Sigmoid colon (tissue), 7 donors: ENCODE results near the gene MZT1. TPM values are rescaled to one million over a fixed set of nuclear protein-coding genes. Genes with fewer than 3 reads are reported as not detected.

Source experiments
- DNase-seq: peaks from one replicate; pipeline ENCODE4 v3.0.0-alpha.2; 2019
- H3K27ac ChIP-seq, 4 donors: fragments of 200-600 bp; sonication (generic); one replicate each; pipeline ENCODE4 v1.5.1; 2016 to 2019; ENCODE audit warnings: mild to moderate bottlenecking in 1 of 4
- H3K27me3 ChIP-seq, 3 donors: fragments of 200-600 bp; sonication (generic); one replicate each; pipeline ENCODE4 v1.5.1; 2019; ENCODE audit warnings: mild to moderate bottlenecking in 1 of 3
- H3K36me3 ChIP-seq, 4 donors: fragments of 200-600 bp; sonication (generic); one replicate each; pipeline ENCODE4 v1.5.1; 2016 to 2019
- H3K4me1 ChIP-seq, 4 donors: fragments of 200-600 bp; sonication (generic); one replicate each; pipeline ENCODE4 v1.5.1; 2017 to 2019
- H3K4me3 ChIP-seq, 4 donors: fragments of 200-600 bp; sonication (generic); one replicate each; pipeline ENCODE4 v1.5.1; 2017 to 2019; ENCODE audit warnings: mild to moderate bottlenecking in 2 of 4, moderate library complexity in 1 of 4
- H3K9me3 ChIP-seq, 4 donors: fragments of 200-600 bp in 3 of 4; sonication (generic) in 3 of 4; one replicate each; pipeline versions ENCODE4 v1.5.1 to v1.6.1; 2013 to 2019
- EP300 ChIP-seq, 4 donors: sonication (generic); formaldehyde crosslinking; IDR thresholded peaks; one replicate each; pipeline ENCODE4 v1.6.1; 2017; ENCODE audit warnings: antibody characterized with exemption in 4 of 4
- POLR2A ChIP-seq, 2 donors: fragments of 450-650 bp; IDR thresholded peaks; one replicate each; pipeline ENCODE4 v1.6.1; 2016; ENCODE audit warnings: antibody characterized with exemption in 2 of 2, mild to moderate bottlenecking in 2 of 2, moderate library complexity in 2 of 2
- POLR2AphosphoS5 ChIP-seq, 4 donors: sonication (generic); formaldehyde crosslinking; IDR thresholded peaks; one replicate each; pipeline ENCODE4 v1.6.1; 2017; ENCODE audit warnings: antibody characterized with exemption in 4 of 4
- WGBS, 2 donors: extraction: QIAGEN DNeasy Blood & Tissue Kit; methylation state at CpG; one replicate each; pipeline ENCODE4 v1.1.7; 2013; 5-methylcytosine and 5-hydroxymethylcytosine counted together
- intact Hi-C: fragments of 100-400 bp; cut with DNase I; formaldehyde crosslinking; loops from one replicate; pipeline ENCODE4 v1.15.1; 2023
- polyA plus RNA-seq, 3 donors: library from polyadenylated mRNA; stranded (reverse); fragments of 200-250 nt; gene quantifications; one replicate each; pipeline ENCODE4 v1.2.3, GENCODE V29; 2013
- total RNA-seq, 4 donors: library from RNA; depleted of rRNA; stranded (reverse); fragments of >200 nt; gene quantifications; one replicate each; pipeline ENCODE4 v1.1.0, GENCODE V29; 2016
- TF ChIP-seq, protein P1 (sequence below), 4 experiments: fragments of 450-650 bp in 3 of 4; fragments of 200-600 bp in 1 of 4; IDR thresholded peaks; one replicate each; pipeline ENCODE4 v1.5.1; 2016 to 2019; ENCODE audit warnings: antibody characterized with exemption in 4 of 4, mild to moderate bottlenecking in 3 of 4, moderate library complexity in 2 of 4
- donor health status: healthy with polysubstance abuse.
- donor health status: Bipolar disorder and iron deficiency.
- donor health status: healthy.

The MZT1 gene
- total and polyA plus RNA-seq, 7 donors: 4.2 to 12.8 (median 11.8) TPM

DNA sequence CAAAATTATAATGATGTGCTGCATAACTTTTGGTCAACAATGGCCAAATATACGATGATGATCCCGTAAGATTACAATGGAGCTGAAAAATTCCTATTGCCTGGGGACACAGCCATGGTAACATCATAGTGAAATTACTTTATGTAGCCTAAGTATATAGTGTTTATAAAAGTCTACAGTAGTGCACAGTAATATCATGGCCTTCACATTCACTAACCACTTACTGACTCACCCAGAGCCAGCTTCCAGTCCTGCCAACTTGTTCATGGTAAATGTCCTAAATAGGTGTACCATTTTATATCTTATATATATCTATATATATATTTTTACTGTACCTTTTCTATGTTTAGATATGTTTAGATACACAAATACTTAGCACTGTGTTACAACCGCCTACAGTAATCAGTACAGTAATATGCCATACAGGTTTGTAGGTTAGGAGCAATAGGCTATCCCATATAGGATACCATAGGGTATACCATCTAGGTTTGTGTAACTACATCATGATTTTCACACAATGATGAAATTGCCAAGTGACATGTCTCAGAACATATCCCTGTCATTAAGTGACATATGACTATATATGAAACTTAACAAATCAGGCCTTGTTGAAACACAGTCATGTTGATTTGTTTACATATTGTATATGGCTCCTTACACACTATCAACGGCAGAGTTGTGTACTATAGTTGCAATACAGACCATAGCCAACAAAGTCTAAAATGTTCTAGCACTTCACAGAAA is 30.5 kb upstream of the MZT1 start:
- Histone ChIP-seq H3K9me3 (no peaks in the 10 kb centered on the region), H3K4me1 (no peaks in the 10 kb centered on the region), H3K36me3 (peaks cover 22 to 98% (median 60%) of the 10 kb centered on the region in 4 donors), H3K27ac (no peak overlapping the region), H3K4me3 (no peak overlapping the region), H3K27me3 (no peaks in the 10 kb centered on the region)
- no peak for DNase-seq
- TF ChIP-seq POLR2A (IDR thresholded peaks at IDR 0.05) (no peak), EP300 (IDR thresholded peaks at IDR 0.05) (no peak), POLR2AphosphoS5 (IDR thresholded peaks at IDR 0.05) (no peak)
- TF ChIP-seq, protein P1, sequence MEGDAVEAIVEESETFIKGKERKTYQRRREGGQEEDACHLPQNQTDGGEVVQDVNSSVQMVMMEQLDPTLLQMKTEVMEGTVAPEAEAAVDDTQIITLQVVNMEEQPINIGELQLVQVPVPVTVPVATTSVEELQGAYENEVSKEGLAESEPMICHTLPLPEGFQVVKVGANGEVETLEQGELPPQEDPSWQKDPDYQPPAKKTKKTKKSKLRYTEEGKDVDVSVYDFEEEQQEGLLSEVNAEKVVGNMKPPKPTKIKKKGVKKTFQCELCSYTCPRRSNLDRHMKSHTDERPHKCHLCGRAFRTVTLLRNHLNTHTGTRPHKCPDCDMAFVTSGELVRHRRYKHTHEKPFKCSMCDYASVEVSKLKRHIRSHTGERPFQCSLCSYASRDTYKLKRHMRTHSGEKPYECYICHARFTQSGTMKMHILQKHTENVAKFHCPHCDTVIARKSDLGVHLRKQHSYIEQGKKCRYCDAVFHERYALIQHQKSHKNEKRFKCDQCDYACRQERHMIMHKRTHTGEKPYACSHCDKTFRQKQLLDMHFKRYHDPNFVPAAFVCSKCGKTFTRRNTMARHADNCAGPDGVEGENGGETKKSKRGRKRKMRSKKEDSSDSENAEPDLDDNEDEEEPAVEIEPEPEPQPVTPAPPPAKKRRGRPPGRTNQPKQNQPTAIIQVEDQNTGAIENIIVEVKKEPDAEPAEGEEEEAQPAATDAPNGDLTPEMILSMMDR (IDR thresholded peaks at IDR 0.05): no peak
- 63 to 71% methylated on average over 4 of the region's 4 CpGs for WGBS, 2 donors
- intact Hi-C loops: no loop called here

DNA sequence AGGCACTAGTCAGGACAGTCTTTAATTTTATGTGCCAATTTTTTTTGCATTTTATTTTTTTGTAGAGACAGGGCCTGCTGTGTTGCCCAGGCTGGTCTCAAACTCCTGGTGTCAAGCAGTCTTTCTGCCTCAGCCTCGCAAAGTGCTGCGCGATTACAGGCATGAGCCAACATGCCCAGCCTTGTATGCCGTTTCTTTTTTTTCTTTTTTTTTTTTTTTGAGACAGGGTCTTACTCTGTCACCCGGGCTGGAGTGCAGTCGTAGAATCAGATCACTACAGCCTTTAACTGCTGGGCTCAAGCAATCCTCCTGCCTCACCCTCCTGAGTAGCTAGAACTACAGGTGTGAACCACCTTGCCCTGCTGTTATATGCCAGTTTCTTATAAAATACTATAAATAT is 26.7 kb upstream of the MZT1 start:
- Histone ChIP-seq H3K4me3 (no peak overlapping the region), H3K4me1 (no peaks in the 10 kb centered on the region), H3K9me3 (no peaks in the 10 kb centered on the region), H3K36me3 (peaks cover 6 to 70% (median 33%) of the 10 kb centered on the region in 4 donors), H3K27ac (no peak overlapping the region), H3K27me3 (no peaks in the 10 kb centered on the region)
- WGBS, 2 donors: 93% methylated on average over 6 of the region's 6 CpGs
- no peak for TF ChIP-seq POLR2A (IDR thresholded peaks at IDR 0.05)
- no peak for TF ChIP-seq POLR2AphosphoS5 (IDR thresholded peaks at IDR 0.05)
- TF ChIP-seq, protein P1 (IDR thresholded peaks at IDR 0.05): no peak
- no peak for TF ChIP-seq EP300 (IDR thresholded peaks at IDR 0.05)
- no peak for DNase-seq
- intact Hi-C loops: no loop called here

DNA sequence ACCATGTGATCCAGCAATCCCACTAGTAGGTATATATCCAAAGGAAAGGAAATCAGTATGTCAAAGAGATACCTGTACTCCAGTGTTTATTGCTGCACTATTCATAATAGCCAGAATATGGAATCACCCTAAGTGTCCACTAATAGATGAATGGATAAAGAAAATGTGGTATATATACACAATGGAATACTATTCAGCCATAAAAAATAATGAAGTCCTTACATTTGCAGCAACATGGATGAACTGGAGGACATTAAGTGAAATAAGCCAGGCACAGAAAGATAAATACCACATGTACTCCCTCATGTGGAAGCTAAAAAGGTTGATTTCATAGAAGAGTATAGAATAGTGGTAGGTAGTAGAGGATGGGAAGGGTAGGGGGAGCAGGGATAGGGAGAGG is 23.8 kb upstream of the MZT1 start:
- no peaks in the 10 kb centered on the region for H3K27me3 ChIP-seq
- H3K9me3 ChIP-seq: no peaks in the 10 kb centered on the region
- TF ChIP-seq, protein P1 (IDR thresholded peaks at IDR 0.05): no peak
- TF ChIP-seq POLR2AphosphoS5 (IDR thresholded peaks at IDR 0.05): no peak
- TF ChIP-seq EP300 (IDR thresholded peaks at IDR 0.05): no peak
- no peak for TF ChIP-seq POLR2A (IDR thresholded peaks at IDR 0.05)
- no peak overlapping the region for H3K4me3 ChIP-seq
- DNase-seq: no peak
- H3K36me3 ChIP-seq: peaks cover 0 to 65% (median 12%) of the 10 kb centered on the region in 4 donors
- intact Hi-C loops: no loop called here
- no peaks in the 10 kb centered on the region for H3K4me1 ChIP-seq
- H3K27ac ChIP-seq: no peak overlapping the region

DNA sequence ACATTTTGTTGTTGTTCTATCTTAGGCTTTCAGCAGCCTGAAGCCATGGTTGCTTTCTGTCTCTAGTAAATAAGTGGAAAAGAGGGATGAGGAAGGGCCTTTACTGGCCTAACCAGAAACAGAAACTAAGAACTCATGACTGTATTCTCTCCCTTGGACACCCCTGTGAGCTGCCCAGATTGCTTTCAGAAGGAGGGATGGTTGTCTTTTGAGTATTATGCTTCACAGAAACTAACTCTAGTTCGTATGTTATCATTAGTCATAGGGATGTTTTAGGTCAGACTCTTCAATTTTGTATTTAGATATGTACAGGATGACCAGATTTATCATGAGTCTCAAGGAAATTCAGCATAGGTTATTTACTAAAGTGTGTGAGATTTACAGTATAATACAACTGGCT is 17.8 kb upstream of the MZT1 start:
- H3K36me3 ChIP-seq: peaks cover 0 to 45% (median 4%) of the 10 kb centered on the region in 4 donors
- no peaks in the 10 kb centered on the region for H3K27me3 ChIP-seq
- no peak overlapping the region for H3K27ac ChIP-seq
- TF ChIP-seq POLR2A (IDR thresholded peaks at IDR 0.05) (no peak), POLR2AphosphoS5 (IDR thresholded peaks at IDR 0.05) (no peak), EP300 (IDR thresholded peaks at IDR 0.05) (no peak)
- TF ChIP-seq, protein P1 (IDR thresholded peaks at IDR 0.05): no peak
- H3K4me3 ChIP-seq: no peak overlapping the region
- H3K4me1 ChIP-seq: peaks cover 0 to 5% (median 5%) of the 10 kb centered on the region in 4 donors
- intact Hi-C loops: no loop called here
- H3K9me3 ChIP-seq: no peaks in the 10 kb centered on the region
- 79 to 87% methylated on average over 1 of the region's 1 CpG for WGBS, 2 donors
- DNase-seq: no peak
